Astrocyte (in vitro differentiated cells and primary cell): ENCODE results near the gene ENOX1. TPM values are rescaled to one million over a fixed set of nuclear protein-coding genes. Genes with fewer than 3 reads are reported as not detected.

Source experiments
- DNase-seq: peaks from one replicate; pipeline ENCODE4 v3.0.0-alpha.2; 2010; ENCODE audit warnings: low read depth
- FAIRE-seq: peaks from 2 replicates; lab custom pipeline; 2011; peaks lifted over from hg19 to GRCh38; lab: Jason Lieb, UNC
- H2AFZ ChIP-seq: 2 replicates; pipeline ENCODE4 v1.6.0; 2012; ENCODE audit warnings: low read depth, low read length, inconsistent platforms
- H3K27ac ChIP-seq: 2 replicates; pipeline ENCODE4 v1.5.1; 2011; ENCODE audit warnings: low read depth, low read length, inconsistent platforms
- H3K27me3 ChIP-seq: 2 replicates; pipeline ENCODE4 v1.6.0; 2011; ENCODE audit warnings: low read length, inconsistent platforms; ENCODE audit not compliant: insufficient read depth
- H3K36me3 ChIP-seq: 2 replicates; pipeline ENCODE4 v1.5.1; 2011; ENCODE audit warnings: low read length, inconsistent platforms; ENCODE audit not compliant: insufficient read depth
- H3K4me1 ChIP-seq: 2 replicates; pipeline ENCODE4 v1.5.1; 2011; ENCODE audit warnings: low read length, inconsistent platforms; ENCODE audit not compliant: insufficient read depth
- H3K4me2 ChIP-seq: 2 replicates; pipeline ENCODE4 v1.6.0; 2012; ENCODE audit warnings: low read length, inconsistent platforms
- H3K4me3 ChIP-seq: 2 replicates; pipeline ENCODE4 v1.5.1; 2011; ENCODE audit warnings: low read depth, mild to moderate bottlenecking, low read length, inconsistent platforms; ENCODE audit not compliant: insufficient read depth
- H3K79me2 ChIP-seq: 2 replicates; pipeline ENCODE4 v1.6.0; 2012; ENCODE audit warnings: mild to moderate bottlenecking, low read length, inconsistent platforms; ENCODE audit not compliant: insufficient read depth
- H3K9ac ChIP-seq: 2 replicates; pipeline ENCODE4 v1.6.0; 2012; ENCODE audit warnings: mild to moderate bottlenecking, low read length, inconsistent platforms
- H3K9me3 ChIP-seq: 2 replicates; pipeline ENCODE4 v1.5.1; 2012; ENCODE audit warnings: low read depth, mild to moderate bottlenecking, low read length, inconsistent platforms; ENCODE audit not compliant: insufficient read depth
- H4K20me1 ChIP-seq: 2 replicates; pipeline ENCODE4 v1.6.0; 2012; ENCODE audit warnings: low read length, inconsistent platforms; ENCODE audit not compliant: insufficient read depth
- H3K27ac Mint-ChIP-seq: one replicate; pipeline ENCODE4 v1.8.0; 2021; ENCODE audit warnings: mild to moderate bottlenecking, mixed read lengths; ENCODE audit not compliant: unreplicated experiment
- H3K27me3 Mint-ChIP-seq: one replicate; pipeline ENCODE4 v1.8.0; 2021; ENCODE audit warnings: low read depth, mixed read lengths; ENCODE audit not compliant: unreplicated experiment
- H3K36me3 Mint-ChIP-seq: one replicate; pipeline ENCODE4 v1.8.0; 2021; ENCODE audit warnings: low read depth, mixed read lengths; ENCODE audit not compliant: unreplicated experiment
- H3K4me1 Mint-ChIP-seq: one replicate; pipeline ENCODE4 v1.8.0; 2021; ENCODE audit warnings: low read depth, mixed read lengths; ENCODE audit not compliant: unreplicated experiment
- H3K4me3 Mint-ChIP-seq: one replicate; pipeline ENCODE4 v1.8.0; 2021; ENCODE audit warnings: mild to moderate bottlenecking, moderate library complexity, mixed read lengths; ENCODE audit not compliant: unreplicated experiment
- H3K9me3 Mint-ChIP-seq: one replicate; pipeline ENCODE4 v1.8.0; 2021; ENCODE audit warnings: mild to moderate bottlenecking, mixed read lengths; ENCODE audit not compliant: unreplicated experiment
- CTCF ChIP-seq: IDR thresholded peaks from 2 replicates; pipeline ENCODE4 v1.5.1; 2011; ENCODE audit warnings: low read depth, mild to moderate bottlenecking, inconsistent platforms, low read length, moderate library complexity; ENCODE audit not compliant: insufficient read depth
- EZH2 ChIP-seq: IDR thresholded peaks from 2 replicates; pipeline ENCODE4 v1.6.1; 2012; ENCODE audit warnings: mild to moderate bottlenecking, low read length, inconsistent platforms; ENCODE audit not compliant: insufficient read depth
- total RNA-seq: library from RNA; stranded (reverse); gene quantifications from 2 replicates; pipeline ENCODE4 v1.2.1, GENCODE V29; 2021

The ENOX1 gene
- total RNA-seq, 1 donor from 2014 or later: 2.3 TPM

- no peaks in the 10 kb centered on the region for H3K4me1 ChIP-seq
- H3K27me3 ChIP-seq: no peaks in the 10 kb centered on the region
- no peak overlapping the region for H2AFZ ChIP-seq
- H3K27ac ChIP-seq: no peak overlapping the region
- H3K27ac Mint-ChIP-seq: no peak overlapping the region
- peaks cover 2% of the 10 kb centered on the region for H3K27me3 Mint-ChIP-seq
- H3K4me1 Mint-ChIP-seq: peaks cover 3% of the 10 kb centered on the region
- no peak overlapping the region for H3K4me3 Mint-ChIP-seq
- H3K36me3 ChIP-seq: no peaks in the 10 kb centered on the region
- H3K4me3 ChIP-seq: no peak overlapping the region
- H3K4me2 ChIP-seq: no peak overlapping the region
- no peaks in the 10 kb centered on the region for H3K9me3 ChIP-seq
- H4K20me1 ChIP-seq: no peaks in the 10 kb centered on the region
- H3K36me3 Mint-ChIP-seq: no peaks in the 10 kb centered on the region
- no peak for DNase-seq
- TF ChIP-seq EZH2 (no peak), CTCF (no peak)
- no peak overlapping the region for H3K9ac ChIP-seq
- FAIRE-seq: no peak
- no peaks in the 10 kb centered on the region for H3K9me3 Mint-ChIP-seq
- H3K79me2 ChIP-seq: no peaks in the 10 kb centered on the region
Measured at GRCh38 chr13:43546816-43547215, 240.0 kb downstream of the ENOX1 start.

- Histone ChIP-seq H3K36me3 (no peaks in the 10 kb centered on the region), H3K27me3 (no peaks in the 10 kb centered on the region), H3K9ac (no peak overlapping the region), H3K27ac (no peak overlapping the region), H3K4me1 (no peaks in the 10 kb centered on the region), H3K4me2 (no peak overlapping the region), H3K4me3 (no peak overlapping the region), H2AFZ (no peak overlapping the region), H3K79me2 (no peaks in the 10 kb centered on the region), H4K20me1 (no peaks in the 10 kb centered on the region), H3K9me3 (no peaks in the 10 kb centered on the region)
- no peaks in the 10 kb centered on the region for H3K9me3 Mint-ChIP-seq
- H3K4me3 Mint-ChIP-seq: no peak overlapping the region
- FAIRE-seq (no peak), DNase-seq (no peak)
- no peak overlapping the region for H3K27ac Mint-ChIP-seq
- H3K27me3 Mint-ChIP-seq: peaks cover 2% of the 10 kb centered on the region
- no peaks in the 10 kb centered on the region for H3K4me1 Mint-ChIP-seq
- TF ChIP-seq EZH2 (no peak), CTCF (no peak)
- no peaks in the 10 kb centered on the region for H3K36me3 Mint-ChIP-seq
Measured at GRCh38 chr13:43546251-43546650, 240.5 kb downstream of the ENOX1 start.

- Mint-ChIP-seq H3K36me3 (no peaks in the 10 kb centered on the region), H3K4me3 (no peak overlapping the region), H3K9me3 (no peaks in the 10 kb centered on the region), H3K27me3 (peaks cover 2% of the 10 kb centered on the region), H3K27ac (no peak overlapping the region), H3K4me1 (no peaks in the 10 kb centered on the region)
- no peak overlapping the region for H3K9ac ChIP-seq
- DNase-seq: no peak
- no peaks in the 10 kb centered on the region for H3K27me3 ChIP-seq
- no peak overlapping the region for H3K4me3 ChIP-seq
- H3K4me1 ChIP-seq: no peaks in the 10 kb centered on the region
- no peaks in the 10 kb centered on the region for H3K9me3 ChIP-seq
- H4K20me1 ChIP-seq: no peaks in the 10 kb centered on the region
- no peak overlapping the region for H2AFZ ChIP-seq
- no peak overlapping the region for H3K4me2 ChIP-seq
- TF ChIP-seq EZH2 (no peak), CTCF (no peak)
- no peaks in the 10 kb centered on the region for H3K79me2 ChIP-seq
- H3K27ac ChIP-seq: no peak overlapping the region
- FAIRE-seq: no peak
- H3K36me3 ChIP-seq: no peaks in the 10 kb centered on the region
Measured at GRCh38 chr13:43545317-43545874, 241.4 kb downstream of the ENOX1 start.
